ENCODE results near the gene EIF4E3. TPM values are rescaled to one million over a fixed set of nuclear protein-coding genes. Genes with fewer than 3 reads are reported as not detected.

Gene EIF4E3
- total RNA-seq, 2 donors from 2014 or later, result 19.2 to 26.0 TPM

DNA sequence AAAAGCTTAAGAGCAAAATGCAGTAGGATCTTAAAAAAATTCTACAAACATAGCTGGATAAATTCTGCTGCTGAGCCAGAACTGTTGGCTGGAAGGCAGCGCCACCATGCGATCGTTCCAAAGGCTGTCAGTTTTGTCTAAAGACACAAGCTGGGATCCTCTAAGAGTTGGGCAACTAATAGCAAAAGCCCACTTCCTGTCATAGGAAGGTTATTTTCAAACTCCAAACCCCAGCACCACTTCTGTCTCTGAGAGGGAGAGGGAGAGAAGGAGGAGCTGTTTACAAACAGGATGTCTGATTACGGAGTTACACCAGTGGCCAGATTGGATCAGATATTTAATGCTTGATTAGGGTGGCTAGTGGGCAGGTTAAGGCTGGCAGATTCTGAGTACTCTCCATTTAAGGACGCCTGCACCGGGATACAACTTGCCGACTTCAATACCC, 44.0 kb downstream of the EIF4E3 start:
- H3K36me3 ChIP-seq, result no peaks in the 10 kb centered on the region
- intact Hi-C loops (cut with DNase I), result no loop called here
- peak overlapping the region in 1 of 2 donors; percentile 8 for H3K27ac ChIP-seq
- TF ChIP-seq POLR2AphosphoS5 (IDR thresholded peaks at IDR 0.05), result peak; percentile 19
- TF ChIP-seq, protein P1, sequence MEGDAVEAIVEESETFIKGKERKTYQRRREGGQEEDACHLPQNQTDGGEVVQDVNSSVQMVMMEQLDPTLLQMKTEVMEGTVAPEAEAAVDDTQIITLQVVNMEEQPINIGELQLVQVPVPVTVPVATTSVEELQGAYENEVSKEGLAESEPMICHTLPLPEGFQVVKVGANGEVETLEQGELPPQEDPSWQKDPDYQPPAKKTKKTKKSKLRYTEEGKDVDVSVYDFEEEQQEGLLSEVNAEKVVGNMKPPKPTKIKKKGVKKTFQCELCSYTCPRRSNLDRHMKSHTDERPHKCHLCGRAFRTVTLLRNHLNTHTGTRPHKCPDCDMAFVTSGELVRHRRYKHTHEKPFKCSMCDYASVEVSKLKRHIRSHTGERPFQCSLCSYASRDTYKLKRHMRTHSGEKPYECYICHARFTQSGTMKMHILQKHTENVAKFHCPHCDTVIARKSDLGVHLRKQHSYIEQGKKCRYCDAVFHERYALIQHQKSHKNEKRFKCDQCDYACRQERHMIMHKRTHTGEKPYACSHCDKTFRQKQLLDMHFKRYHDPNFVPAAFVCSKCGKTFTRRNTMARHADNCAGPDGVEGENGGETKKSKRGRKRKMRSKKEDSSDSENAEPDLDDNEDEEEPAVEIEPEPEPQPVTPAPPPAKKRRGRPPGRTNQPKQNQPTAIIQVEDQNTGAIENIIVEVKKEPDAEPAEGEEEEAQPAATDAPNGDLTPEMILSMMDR (IDR thresholded peaks at IDR 0.05), result peak in 3 of 4 experiments; percentile 51 to 72 (median 71)
- no peak for TF ChIP-seq POLR2A (IDR thresholded peaks at IDR 0.05)
- WGBS, result 19% methylated on average over 7 of the region's 7 CpGs
- DNase-seq (ENCODE audit: low spot score), result peak; percentile 61
- H3K4me3 ChIP-seq, result no peak overlapping the region
- H3K9me3 ChIP-seq, result no peaks in the 10 kb centered on the region
- no peaks in the 10 kb centered on the region for H3K27me3 ChIP-seq (replicated peaks; ENCODE audit: insufficient read depth)
- H3K4me1 ChIP-seq (replicated peaks), result no peaks in the 10 kb centered on the region

DNA sequence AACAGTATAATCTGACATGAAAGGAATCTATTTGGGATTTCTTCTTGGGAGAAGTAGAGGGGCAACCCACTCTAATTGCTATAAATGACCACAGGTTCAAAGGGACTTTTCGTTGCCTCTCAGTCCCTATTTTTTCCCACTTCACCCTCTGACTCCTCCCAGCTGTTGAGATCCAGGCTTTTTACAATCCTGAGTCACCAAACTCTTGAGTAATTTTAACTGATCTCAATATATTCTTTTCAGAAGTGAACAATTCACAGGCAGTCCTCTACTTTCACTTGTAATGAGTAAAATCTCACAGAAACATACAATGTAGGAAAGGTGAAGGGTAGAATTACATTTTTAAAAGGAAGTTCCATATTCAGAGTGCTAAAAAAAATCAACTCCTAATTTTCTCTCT, 44.6 kb downstream of the EIF4E3 start:
- Histone ChIP-seq H3K36me3 (no peaks in the 10 kb centered on the region), H3K4me3 (no peak overlapping the region), H3K4me1 (replicated peaks) (no peaks in the 10 kb centered on the region), H3K9me3 (no peaks in the 10 kb centered on the region), H3K27me3 (replicated peaks; ENCODE audit: insufficient read depth) (no peaks in the 10 kb centered on the region), H3K27ac (peak overlapping the region in 1 of 2 donors; percentile 8)
- WGBS, result 39% methylated on average over 1 of the region's 1 CpG
- TF ChIP-seq POLR2A (IDR thresholded peaks at IDR 0.05) (no peak), POLR2AphosphoS5 (IDR thresholded peaks at IDR 0.05) (peak; percentile 11)
- TF ChIP-seq, protein P1 (IDR thresholded peaks at IDR 0.05), result no peak
- no peak for DNase-seq (ENCODE audit: low spot score)
- intact Hi-C loops (cut with DNase I), result no loop called here

DNA sequence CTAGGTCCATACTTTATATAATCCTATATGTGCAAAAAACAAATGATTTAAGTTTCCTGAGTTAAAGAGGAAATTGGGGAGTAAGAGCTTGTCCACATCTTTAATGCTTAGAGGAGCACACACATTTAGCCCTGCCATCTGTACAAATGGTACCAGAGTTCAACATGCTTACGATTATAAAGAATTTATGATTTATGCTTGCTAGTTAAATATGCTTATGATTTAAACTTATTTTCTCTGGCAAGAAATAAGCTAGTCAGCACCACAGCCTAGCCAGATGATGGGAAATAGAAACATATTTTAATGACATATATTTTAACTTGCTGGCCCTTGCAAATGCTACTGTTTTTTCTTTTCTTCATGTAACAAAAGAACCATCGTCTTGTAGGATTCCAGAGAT, 48.3 kb downstream of the EIF4E3 start:
- no peaks in the 10 kb centered on the region for H3K4me1 ChIP-seq (replicated peaks)
- H3K36me3 ChIP-seq, result no peaks in the 10 kb centered on the region
- TF ChIP-seq POLR2A (IDR thresholded peaks at IDR 0.05), result no peak
- TF ChIP-seq, protein P1 (IDR thresholded peaks at IDR 0.05), result no peak
- no peak for TF ChIP-seq POLR2AphosphoS5 (IDR thresholded peaks at IDR 0.05)
- H3K27me3 ChIP-seq (replicated peaks; ENCODE audit: insufficient read depth), result no peaks in the 10 kb centered on the region
- no peak overlapping the region for H3K27ac ChIP-seq
- no peaks in the 10 kb centered on the region for H3K9me3 ChIP-seq
- DNase-seq (ENCODE audit: low spot score), result no peak
- no peak overlapping the region for H3K4me3 ChIP-seq
- WGBS, result 37% methylated on average over 2 of the region's 2 CpGs
- intact Hi-C loops (cut with DNase I), result no loop called here

DNA sequence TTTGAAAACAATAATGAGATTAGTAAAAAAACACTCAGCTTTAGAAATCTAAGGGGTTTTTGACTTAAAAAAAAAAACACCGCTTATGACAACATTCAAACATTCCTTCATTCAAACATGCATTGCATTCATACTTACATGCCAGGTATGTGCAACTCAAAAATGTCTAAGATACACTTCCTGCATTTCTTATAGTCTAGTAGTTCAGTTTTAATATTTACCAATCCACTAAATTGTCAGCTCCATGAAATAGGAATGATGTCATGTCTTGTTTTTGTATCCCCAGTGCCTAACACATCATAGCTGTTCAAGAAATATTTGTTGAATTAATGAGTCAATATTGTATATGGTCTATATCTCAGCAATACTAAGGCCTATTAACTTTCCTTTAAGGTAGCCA, 51.7 kb downstream of the EIF4E3 start:
- no peaks in the 10 kb centered on the region for H3K9me3 ChIP-seq
- WGBS, result 97% methylated on average over 1 of the region's 1 CpG
- H3K4me3 ChIP-seq, result no peak overlapping the region

DNA sequence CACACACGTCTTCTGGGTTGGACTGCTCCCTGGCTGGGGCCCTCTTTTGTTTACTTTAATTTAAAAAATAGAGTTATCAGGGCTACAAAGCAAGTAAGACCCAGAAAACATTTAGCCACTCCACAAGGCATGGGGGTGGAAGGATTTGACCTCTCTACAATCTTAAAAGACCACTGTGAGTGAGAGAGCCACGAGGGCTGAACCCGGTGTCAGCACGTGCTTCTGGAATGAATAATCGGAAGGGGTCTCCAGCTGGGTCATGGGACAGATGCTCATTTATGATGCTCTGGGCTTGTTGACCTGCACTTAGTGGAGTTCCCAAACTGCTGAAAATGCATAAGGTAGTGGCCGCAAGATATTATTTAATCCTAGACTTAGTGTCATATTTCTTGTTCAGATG, 52.4 kb downstream of the EIF4E3 start:
- Histone ChIP-seq H3K4me3 (no peak overlapping the region), H3K4me1 (replicated peaks) (no peaks in the 10 kb centered on the region), H3K27me3 (replicated peaks; ENCODE audit: insufficient read depth) (no peaks in the 10 kb centered on the region), H3K9me3 (no peaks in the 10 kb centered on the region), H3K27ac (no peak overlapping the region), H3K36me3 (no peaks in the 10 kb centered on the region)
- 88% methylated on average over 6 of the region's 6 CpGs for WGBS
- intact Hi-C loops (cut with DNase I), result no loop called here
- TF ChIP-seq POLR2A (IDR thresholded peaks at IDR 0.05) (no peak), POLR2AphosphoS5 (IDR thresholded peaks at IDR 0.05) (no peak)
- TF ChIP-seq, protein P1 (IDR thresholded peaks at IDR 0.05), result no peak
- DNase-seq (ENCODE audit: low spot score), result no peak

More for the DNA sequence above, 51.7 kb downstream of the EIF4E3 start:
- no peaks in the 10 kb centered on the region for H3K36me3 ChIP-seq
- no peak for DNase-seq (ENCODE audit: low spot score)
- intact Hi-C loops (cut with DNase I), result no loop called here
- H3K27me3 ChIP-seq (replicated peaks; ENCODE audit: insufficient read depth), result no peaks in the 10 kb centered on the region
- TF ChIP-seq POLR2A (IDR thresholded peaks at IDR 0.05) (no peak), POLR2AphosphoS5 (IDR thresholded peaks at IDR 0.05) (no peak)
- TF ChIP-seq, protein P1 (IDR thresholded peaks at IDR 0.05), result no peak
- no peaks in the 10 kb centered on the region for H3K4me1 ChIP-seq (replicated peaks)
- no peak overlapping the region for H3K27ac ChIP-seq
